Gastrocnemius medialis (tissue), 4 donors: ENCODE measurements around the gene VWA1.

ENCODE experiments used
- CTCF ChIP-seq, 5 experiments: fragments of 450-650 bp in 3 of 5; fragments of 200-600 bp in 2 of 5; sonication (generic) in 2 of 5; IDR thresholded peaks in 4 of 5; conservative IDR thresholded peaks in 1 of 5; 1 replicate in 4 of 5; 2 replicates in 1 of 5; pipeline ENCODE4 v1.5.1; 2016 to 2019; ENCODE audit warnings: antibody characterized with exemption in 5 of 5, mild to moderate bottlenecking in 3 of 5, moderate library complexity in 3 of 5
- POLR2A ChIP-seq, 2 donors: fragments of 450-650 bp; IDR thresholded peaks; one replicate each; pipeline ENCODE4 v1.6.1; 2017; ENCODE audit warnings: antibody characterized with exemption in 2 of 2, mild to moderate bottlenecking in 2 of 2, moderate library complexity in 2 of 2

GRCh38 chr1:1435911-1436629, 580 bp downstream of the VWA1 start:
- TF ChIP-seq CTCF (IDR thresholded peaks at IDR 0.05 in 4 of 5, conservative IDR thresholded peaks at IDR 0.05 in 1 of 5) (no peak), POLR2A (IDR thresholded peaks at IDR 0.05) (no peak)
